ENCODE data around the gene WHAMM.
"Not testable (repeated sequence)": the region's sequence is repeated elsewhere in the genome, so short reads cannot be mapped to it uniquely, and the experiment has no call there.

WHAMM gene, protein sequence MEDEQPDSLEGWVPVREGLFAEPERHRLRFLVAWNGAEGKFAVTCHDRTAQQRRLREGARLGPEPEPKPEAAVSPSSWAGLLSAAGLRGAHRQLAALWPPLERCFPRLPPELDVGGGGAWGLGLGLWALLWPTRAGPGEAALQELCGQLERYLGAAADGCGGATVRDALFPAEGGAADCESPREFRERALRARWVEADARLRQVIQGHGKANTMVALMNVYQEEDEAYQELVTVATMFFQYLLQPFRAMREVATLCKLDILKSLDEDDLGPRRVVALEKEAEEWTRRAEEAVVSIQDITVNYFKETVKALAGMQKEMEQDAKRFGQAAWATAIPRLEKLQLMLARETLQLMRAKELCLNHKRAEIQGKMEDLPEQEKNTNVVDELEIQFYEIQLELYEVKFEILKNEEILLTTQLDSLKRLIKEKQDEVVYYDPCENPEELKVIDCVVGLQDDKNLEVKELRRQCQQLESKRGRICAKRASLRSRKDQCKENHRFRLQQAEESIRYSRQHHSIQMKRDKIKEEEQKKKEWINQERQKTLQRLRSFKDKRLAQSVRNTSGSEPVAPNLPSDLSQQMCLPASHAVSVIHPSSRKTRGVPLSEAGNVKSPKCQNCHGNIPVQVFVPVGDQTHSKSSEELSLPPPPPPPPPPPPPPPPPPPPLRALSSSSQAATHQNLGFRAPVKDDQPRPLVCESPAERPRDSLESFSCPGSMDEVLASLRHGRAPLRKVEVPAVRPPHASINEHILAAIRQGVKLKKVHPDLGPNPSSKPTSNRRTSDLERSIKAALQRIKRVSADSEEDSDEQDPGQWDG

GRCh38 chr15:82809308-82810060 is at the start of gene WHAMM:
WHAMM (plus strand) TSS chr15:82809628; CDS start chr15:82809727, 99 bp downstream.
- DNase-seq (ENCODE audit: low read depth in 1 of 2, low spot score in 1 of 2), result peak; percentile 82 to 94

DNA sequence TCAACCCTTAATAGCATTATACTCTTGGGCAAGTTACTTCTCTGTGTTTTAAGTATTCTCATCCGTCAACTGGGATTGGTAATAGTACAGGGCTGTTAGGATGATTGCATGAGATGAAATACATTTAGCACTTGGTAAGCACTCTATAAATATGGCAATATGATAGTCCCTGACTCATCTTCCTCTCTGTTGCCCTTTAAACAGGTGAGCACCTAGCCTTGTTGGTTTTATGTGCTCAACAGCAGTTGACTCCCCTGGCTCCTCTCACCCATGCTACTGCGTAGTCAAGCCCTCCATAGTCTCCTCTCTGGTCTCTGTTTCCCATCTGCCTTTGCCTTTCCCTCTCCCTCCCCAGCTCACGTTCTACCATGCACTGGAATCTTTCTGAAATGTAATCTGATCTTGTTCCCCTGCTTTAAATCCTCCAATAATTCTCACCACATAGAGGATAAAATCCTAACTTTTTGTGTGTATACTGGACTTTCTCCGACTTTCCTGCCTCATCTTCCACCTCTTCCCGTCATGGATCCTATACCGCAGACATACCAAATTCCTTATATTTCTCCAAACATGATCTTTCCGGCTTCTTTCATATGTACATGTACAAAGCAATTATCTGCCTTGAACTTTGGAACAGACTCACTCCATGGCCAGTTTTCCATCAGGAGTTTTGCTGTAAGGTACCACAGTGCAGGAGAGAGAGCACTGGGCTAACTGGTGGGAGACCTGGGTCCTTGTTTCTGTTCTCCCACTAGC is 45.9 kb upstream of the WHAMM start:
- DNase-seq (ENCODE audit: low read depth in 1 of 2, low spot score in 1 of 2), result no peak

GRCh38 chr15:82764117-82764490 is 45.3 kb upstream of the WHAMM start:
- no peak for DNase-seq (ENCODE audit: low read depth in 1 of 2, low spot score in 1 of 2)

GRCh38 chr15:82764740-82765139 is 44.7 kb upstream of the WHAMM start:
- no peak for DNase-seq (ENCODE audit: low read depth in 1 of 2, low spot score in 1 of 2)

DNA sequence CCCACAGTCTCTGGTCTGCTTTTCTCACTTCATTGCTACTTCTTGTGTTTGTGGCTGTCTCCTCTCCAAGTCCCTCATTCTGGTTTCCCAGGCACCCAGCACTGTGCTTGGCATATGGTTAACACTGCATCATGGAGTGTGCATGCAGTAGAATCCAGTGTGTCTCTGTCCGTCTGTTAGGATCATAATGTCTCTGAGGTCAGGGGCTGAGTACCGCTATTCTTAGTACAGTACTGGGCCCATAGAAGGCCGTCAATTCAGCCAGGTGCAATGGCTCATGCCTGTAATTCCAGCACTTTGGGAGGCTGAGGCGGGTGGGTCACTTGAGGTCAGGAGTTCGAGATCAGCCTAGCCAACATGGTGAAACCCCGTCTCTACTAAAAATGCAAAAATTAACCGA is 43.2 kb upstream of the WHAMM start:
- DNase-seq (ENCODE audit: low read depth in 1 of 2, low spot score in 1 of 2), result not testable (repeated sequence)

GRCh38 chr15:82767163-82767829 is 42.1 kb upstream of the WHAMM start:
- DNase-seq (ENCODE audit: low read depth in 1 of 2, low spot score in 1 of 2), result no peak

DNA sequence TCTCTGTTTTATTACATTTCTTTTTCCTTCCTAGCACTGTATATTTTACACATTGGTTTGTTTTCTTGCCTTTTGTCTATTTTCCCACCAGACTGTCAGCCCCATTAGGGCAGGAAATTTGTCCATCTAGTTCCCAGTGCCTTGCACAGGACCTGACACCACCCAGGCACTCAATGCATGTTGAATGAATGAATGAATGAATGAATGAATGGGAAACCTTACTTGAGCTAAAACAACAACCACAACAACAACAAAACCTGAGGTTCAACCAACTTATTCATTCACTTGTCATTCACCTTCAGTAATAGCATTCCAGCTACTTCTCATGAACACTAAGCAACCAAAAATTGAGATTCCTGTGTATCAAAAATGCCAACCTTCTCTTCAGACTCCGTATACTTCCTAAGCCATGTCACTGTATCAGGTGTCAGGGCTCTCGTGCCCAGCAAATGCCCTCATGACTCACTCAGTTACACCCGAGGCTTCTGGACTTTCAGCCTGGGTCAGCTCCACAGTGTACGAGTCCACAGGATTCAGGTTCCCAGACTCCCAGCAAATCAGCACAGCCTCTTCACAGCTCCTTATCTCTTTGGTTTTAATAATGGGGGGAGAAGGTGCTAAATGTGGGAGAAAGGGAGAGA is 40.9 kb upstream of the WHAMM start:
- DNase-seq (ENCODE audit: low read depth in 1 of 2, low spot score in 1 of 2), result no peak

- no peak for DNase-seq (ENCODE audit: low read depth in 1 of 2, low spot score in 1 of 2)
Measured at GRCh38 chr15:82771789-82772607, 37.4 kb upstream of the WHAMM start.

GRCh38 chr15:82774496-82774895 is 34.9 kb upstream of the WHAMM start:
- DNase-seq (ENCODE audit: low read depth in 1 of 2, low spot score in 1 of 2), result no peak

DNA sequence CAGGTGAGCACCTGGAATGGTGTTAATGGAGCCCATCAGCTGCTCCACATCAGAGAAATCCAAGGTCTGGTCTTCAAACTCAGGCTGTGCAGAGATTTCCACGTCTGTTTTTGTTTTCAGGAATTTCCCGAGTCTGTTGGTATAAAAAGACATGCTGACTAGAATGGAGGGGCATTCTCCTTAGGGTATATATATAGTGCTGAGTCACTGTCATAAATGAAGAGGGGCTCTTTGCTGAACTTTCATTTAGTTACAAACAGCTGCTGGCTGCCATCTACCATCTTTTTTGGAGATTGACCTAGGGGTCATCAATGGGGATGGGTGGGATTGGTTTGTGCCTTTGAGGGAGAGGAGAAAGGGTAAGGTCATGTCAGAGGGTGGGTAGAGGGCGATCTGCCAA is 30.7 kb upstream of the WHAMM start:
- no peak for DNase-seq (ENCODE audit: low read depth in 1 of 2, low spot score in 1 of 2)

- no peak for DNase-seq (ENCODE audit: low read depth in 1 of 2, low spot score in 1 of 2)
Measured at GRCh38 chr15:82781349-82781748, 28.1 kb upstream of the WHAMM start.

DNA sequence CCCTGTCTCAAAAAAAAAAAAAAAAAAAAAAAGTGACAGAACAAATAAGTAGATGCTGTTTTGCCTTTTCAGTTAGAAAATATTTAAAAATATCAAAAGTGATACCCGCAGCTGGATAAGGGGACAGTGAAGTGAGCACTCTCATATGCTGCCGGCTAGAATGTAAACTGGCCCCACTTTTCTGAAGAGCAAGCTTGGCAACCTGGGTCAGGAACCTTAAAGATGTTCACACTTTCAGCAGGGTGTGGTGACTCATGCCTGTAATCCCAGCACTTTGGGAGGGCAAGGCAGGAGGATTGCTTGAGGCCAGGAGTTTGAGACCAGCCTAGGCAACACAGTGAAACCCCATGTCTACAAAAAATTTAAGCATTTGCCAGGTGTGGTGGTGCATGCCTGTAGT is 20.9 kb upstream of the WHAMM start:
- no peak for DNase-seq (ENCODE audit: low read depth in 1 of 2, low spot score in 1 of 2)

DNA sequence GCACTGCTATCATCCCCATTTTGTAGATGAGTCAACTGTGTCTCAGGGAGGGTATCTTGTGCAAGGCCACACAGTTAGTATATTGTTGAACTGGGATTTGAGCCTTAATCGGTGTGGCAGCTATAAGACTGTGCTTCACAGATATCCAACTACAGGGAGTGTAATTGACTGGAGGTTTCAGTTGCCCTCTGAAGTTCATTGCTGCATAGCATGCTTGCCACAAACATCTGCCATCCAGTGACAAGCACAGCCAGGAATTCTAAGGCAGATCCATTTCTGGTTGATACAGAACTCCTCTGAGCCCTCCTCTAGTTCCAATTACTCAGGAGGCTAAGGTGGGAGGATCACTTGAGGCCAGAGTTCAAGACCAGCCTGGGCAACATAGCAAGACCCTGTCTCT is 19.9 kb upstream of the WHAMM start:
- no peak for DNase-seq (ENCODE audit: low read depth in 1 of 2, low spot score in 1 of 2)

DNA sequence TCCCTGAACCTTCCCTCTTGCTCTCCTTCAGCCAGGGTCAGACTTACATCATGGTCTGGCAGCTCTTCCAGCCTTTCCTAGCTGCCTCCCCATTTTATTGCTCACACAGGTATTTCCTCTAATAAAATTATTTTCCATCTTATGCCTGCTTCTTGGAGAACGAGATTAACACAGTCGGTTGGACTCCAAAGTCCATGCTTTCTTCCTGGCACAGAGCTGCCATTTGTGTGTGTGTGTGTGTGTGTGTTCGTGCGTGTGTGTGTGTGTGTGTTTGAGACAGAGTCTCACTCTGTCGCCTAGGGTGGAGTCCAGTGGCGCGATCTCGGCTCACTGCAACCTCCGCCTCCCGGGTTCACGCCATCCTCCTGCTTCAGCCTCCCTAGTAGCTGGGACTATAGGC is 19.1 kb upstream of the WHAMM start:
- DNase-seq (ENCODE audit: low read depth in 1 of 2, low spot score in 1 of 2), result no peak

DNA sequence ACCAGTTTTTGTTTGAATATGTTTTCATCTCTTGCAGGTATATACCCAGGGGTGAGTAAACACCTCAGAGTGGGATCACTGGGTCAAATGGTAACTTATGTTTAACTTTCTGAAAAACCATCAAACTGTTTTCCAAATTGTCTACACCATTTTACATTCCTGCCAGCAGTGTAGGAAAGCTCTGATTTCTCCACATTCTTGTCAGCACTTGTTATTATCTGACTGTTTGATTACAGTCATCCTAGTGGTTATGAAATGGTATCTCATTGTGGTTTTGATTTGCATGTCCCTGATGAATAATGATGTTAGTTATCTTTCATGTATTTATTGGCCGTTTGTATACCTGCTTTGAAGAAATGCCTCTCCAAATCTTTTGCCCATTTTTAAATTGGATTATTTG is 17.4 kb upstream of the WHAMM start:
- no peak for DNase-seq (ENCODE audit: low read depth in 1 of 2, low spot score in 1 of 2)

- no peak for DNase-seq (ENCODE audit: low read depth in 1 of 2, low spot score in 1 of 2)
Measured at GRCh38 chr15:82793737-82794136, 15.7 kb upstream of the WHAMM start.

DNA sequence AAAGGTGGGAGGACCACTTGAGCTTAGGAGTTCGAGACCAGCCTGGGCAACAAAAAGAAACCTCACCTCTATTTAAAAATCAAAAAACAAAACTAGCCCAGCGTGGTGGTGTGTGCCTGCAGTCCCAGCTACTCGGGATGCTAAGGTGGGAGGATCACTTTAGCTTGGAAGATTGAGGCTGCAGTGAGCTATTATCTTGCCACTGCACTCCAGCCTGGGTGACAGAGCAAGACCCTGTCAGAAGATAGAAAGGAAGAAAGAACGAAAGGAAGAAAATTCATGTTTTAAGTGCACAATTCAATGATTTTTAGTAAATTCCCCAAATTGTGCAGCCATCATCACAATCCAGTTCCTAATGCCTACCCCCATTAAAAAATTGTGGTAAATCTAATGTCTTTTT is 11.3 kb upstream of the WHAMM start:
- DNase-seq (ENCODE audit: low read depth in 1 of 2, low spot score in 1 of 2), result no peak

GRCh38 chr15:82798531-82799166 is 10.8 kb upstream of the WHAMM start:
- no peak for DNase-seq (ENCODE audit: low read depth in 1 of 2, low spot score in 1 of 2)
